ENCODE measurements around the gene UROC1.

- TF ChIP-seq, protein P1, sequence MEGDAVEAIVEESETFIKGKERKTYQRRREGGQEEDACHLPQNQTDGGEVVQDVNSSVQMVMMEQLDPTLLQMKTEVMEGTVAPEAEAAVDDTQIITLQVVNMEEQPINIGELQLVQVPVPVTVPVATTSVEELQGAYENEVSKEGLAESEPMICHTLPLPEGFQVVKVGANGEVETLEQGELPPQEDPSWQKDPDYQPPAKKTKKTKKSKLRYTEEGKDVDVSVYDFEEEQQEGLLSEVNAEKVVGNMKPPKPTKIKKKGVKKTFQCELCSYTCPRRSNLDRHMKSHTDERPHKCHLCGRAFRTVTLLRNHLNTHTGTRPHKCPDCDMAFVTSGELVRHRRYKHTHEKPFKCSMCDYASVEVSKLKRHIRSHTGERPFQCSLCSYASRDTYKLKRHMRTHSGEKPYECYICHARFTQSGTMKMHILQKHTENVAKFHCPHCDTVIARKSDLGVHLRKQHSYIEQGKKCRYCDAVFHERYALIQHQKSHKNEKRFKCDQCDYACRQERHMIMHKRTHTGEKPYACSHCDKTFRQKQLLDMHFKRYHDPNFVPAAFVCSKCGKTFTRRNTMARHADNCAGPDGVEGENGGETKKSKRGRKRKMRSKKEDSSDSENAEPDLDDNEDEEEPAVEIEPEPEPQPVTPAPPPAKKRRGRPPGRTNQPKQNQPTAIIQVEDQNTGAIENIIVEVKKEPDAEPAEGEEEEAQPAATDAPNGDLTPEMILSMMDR (IDR thresholded peaks at IDR 0.05), result no peak
- no peak for TF ChIP-seq POLR2A (IDR thresholded peaks at IDR 0.05)
- no peak for TF ChIP-seq POLR2AphosphoS5 (IDR thresholded peaks at IDR 0.05)
These were observed 57.8 kb downstream of the UROC1 start for GRCh38 chr3:126459763-126460127.

Data from prostate gland (tissue), 2 donors.